Measurements from ENCODE around the gene ITIH5. TPM values are rescaled to one million over a fixed set of nuclear protein-coding genes. Genes with fewer than 3 reads are reported as not detected.

The ITIH5 gene
- total and polyA plus RNA-seq, 9 of the 15 experiments (the other 6 are each of a cell fraction or from before 2014, with no cell fraction given) = 0.52 to 4.5 (median 2.6) TPM

- no peak overlapping the region for H3K4me2 ChIP-seq (ENCODE audit: insufficient read depth, low read length)
- TF ChIP-seq TFAM (CRISPR knock-in tag; conservative IDR thresholded peaks at IDR 0.05) (no peak), CREB3L1 (IDR thresholded peaks at IDR 0.05; ENCODE audit: borderline replicate concordance, low read depth) (no peak), ZNF24 (IDR thresholded peaks at IDR 0.05) (no peak), NFE2 (IDR thresholded peaks at IDR 0.05; ENCODE audit: low read depth) (no peak), ZNF197 (CRISPR knock-in tag; IDR thresholded peaks at IDR 0.05; ENCODE audit: low read depth) (no peak), MAZ (CRISPR knock-in tag; conservative IDR thresholded peaks at IDR 0.05 in 1 of 2, IDR thresholded peaks at IDR 0.05 in 1 of 2) (no peak), CLOCK (CRISPR knock-in tag; IDR thresholded peaks at IDR 0.05; ENCODE audit: borderline replicate concordance) (no peak), SMAD2 (IDR thresholded peaks at IDR 0.05; ENCODE audit: low read depth, low read length) (no peak), TCF15 (CRISPR knock-in tag; IDR thresholded peaks at IDR 0.05) (no peak)
- TF ChIP-seq, protein P1, sequence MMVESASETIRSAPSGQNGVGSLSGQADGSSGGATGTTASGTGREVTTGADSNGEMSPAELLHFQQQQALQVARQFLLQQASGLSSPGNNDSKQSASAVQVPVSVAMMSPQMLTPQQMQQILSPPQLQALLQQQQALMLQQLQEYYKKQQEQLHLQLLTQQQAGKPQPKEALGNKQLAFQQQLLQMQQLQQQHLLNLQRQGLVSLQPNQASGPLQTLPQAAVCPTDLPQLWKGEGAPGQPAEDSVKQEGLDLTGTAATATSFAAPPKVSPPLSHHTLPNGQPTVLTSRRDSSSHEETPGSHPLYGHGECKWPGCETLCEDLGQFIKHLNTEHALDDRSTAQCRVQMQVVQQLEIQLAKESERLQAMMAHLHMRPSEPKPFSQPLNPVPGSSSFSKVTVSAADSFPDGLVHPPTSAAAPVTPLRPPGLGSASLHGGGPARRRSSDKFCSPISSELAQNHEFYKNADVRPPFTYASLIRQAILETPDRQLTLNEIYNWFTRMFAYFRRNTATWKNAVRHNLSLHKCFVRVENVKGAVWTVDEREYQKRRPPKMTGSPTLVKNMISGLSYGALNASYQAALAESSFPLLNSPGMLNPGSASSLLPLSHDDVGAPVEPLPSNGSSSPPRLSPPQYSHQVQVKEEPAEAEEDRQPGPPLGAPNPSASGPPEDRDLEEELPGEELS (CRISPR knock-in tag; IDR thresholded peaks at IDR 0.05; ENCODE audit: borderline replicate concordance) = no peak
- no peaks in the 10 kb centered on the region for H3K79me2 ChIP-seq (ENCODE audit: control insufficient read depth, insufficient read depth, low read length)
- POLR2A ChIA-PET = no interaction called here
- no peaks in the 10 kb centered on the region for H4K20me1 ChIP-seq (replicated peaks; ENCODE audit: control insufficient read depth, insufficient read depth, low read length)
- no TSS peak for BruUV-seq (replicated peaks)
- intact Hi-C loops (cut with micrococcal nuclease) = no loop called here
- no peaks in the 10 kb centered on the region for H3K4me1 ChIP-seq (replicated peaks in 1 of 2; ENCODE audit: control insufficient read depth in 2 of 2, insufficient read depth in 2 of 2, low read length in 2 of 2)
- H3K36me3 ChIP-seq (ENCODE audit: control insufficient read depth, insufficient read depth, low read length) = no peaks in the 10 kb centered on the region
- ATAC-seq (no peak), FAIRE-seq (no peak), DNase-seq (ENCODE audit: extremely low read depth in 1 of 4, low spot score in 3 of 4) (no peak)
- 6% methylated on average over 5 of the region's 5 CpGs for WGBS (ENCODE audit: insufficient coverage, low coverage, missing lambda C conversion rate)
- no peaks in the 10 kb centered on the region for H3K9me3 ChIP-seq (replicated peaks; ENCODE audit: control insufficient read depth, insufficient read depth, low read depth, low read length)
- CTCF ChIA-PET (ENCODE audit: low intra/inter-chr PET ratio) = no interaction called here
- no peak overlapping the region for H3K9ac ChIP-seq (ENCODE audit: insufficient read depth in 1 of 2, low read depth in 2 of 2, low read length in 2 of 2)
- H3K27me3 ChIP-seq (ENCODE audit: control insufficient read depth in 2 of 2, insufficient read depth in 2 of 2, low read length in 2 of 2) = peaks cover 20 to 41% of the 10 kb centered on the region in 2 experiments
- no peak overlapping the region for H3K4me3 ChIP-seq
- H3K9me1 ChIP-seq (ENCODE audit: control insufficient read depth, insufficient read depth, low read length) = no peaks in the 10 kb centered on the region
- no peak overlapping the region for H2AFZ ChIP-seq (ENCODE audit: low read depth, low read length)
- H3K27ac ChIP-seq (ENCODE audit: extremely low read depth, low read depth, low read length) = no peak overlapping the region
- in situ Hi-C loops (cut with MboI) = no loop called here
Measured at GRCh38 chr10:7592627-7593026, 74.1 kb downstream of the ITIH5 start.
